ENCODE data around the gene NOVA2.
A peak's percentile ranks its signal among the peaks of the same experiment; 100 is the strongest.

Gene NOVA2

DNA sequence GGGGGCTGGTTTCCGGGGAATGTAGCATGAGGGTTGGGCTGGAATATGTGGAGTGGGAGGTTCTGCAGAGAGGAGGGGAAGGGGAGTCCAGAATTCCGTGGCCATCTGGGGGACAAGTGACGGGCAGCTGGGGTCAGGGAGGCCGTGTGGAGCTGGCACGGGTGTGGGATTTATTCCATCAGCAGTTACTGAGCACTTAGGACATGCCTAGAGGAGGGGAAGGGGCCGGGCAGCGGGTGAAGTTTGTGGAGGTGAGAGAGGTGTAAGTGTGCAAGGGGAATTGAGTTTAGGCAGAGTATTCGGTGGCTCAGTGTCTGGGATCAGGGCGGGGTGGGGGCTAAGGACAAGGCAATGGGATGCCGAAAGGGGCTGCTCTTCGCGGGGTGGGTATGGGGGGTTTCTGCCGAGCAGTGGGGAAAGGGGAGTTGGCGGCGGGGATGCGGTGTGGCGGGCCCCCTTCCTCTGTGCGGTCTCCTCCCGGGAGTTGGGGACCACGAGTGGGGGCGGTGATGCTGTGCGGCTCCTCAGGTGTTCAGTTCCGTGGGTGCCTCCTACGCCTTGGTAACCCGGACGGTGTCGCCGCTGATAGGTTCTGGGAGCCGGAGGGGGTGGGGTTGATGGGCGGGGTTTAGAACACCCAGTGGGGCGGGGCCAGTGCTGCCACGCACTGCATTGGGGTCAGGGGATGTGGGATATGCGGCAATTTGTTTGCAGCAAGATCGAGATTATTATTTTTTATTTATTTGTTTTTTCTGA, 27.0 kb upstream of the NOVA2 start:
- peak; percentile 85 for DNase-seq

DNA sequence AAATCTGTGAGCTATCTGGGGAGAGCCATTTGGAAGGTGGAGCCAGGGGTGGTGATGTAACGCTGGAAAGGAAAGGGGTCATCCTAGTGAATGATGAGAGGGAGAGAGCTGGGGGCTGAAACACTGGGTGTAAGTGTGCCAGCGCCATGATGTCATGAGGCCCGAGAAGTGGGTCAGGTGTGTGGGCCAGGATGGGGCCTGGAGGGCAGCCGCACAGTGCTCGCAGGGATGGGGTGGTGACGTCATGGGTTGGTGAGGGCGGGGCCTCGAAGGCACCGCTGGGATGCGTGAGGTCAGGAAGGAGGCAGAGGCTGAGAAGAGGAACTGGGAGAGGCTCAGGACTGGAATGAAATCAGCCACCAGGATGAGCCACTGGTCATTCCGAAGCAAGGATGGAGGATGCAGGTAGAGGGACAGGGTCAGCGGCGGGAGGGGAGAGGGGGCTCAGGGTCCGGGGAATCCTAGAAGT, 26.0 kb upstream of the NOVA2 start:
- peak; percentile 13 for DNase-seq

DNA sequence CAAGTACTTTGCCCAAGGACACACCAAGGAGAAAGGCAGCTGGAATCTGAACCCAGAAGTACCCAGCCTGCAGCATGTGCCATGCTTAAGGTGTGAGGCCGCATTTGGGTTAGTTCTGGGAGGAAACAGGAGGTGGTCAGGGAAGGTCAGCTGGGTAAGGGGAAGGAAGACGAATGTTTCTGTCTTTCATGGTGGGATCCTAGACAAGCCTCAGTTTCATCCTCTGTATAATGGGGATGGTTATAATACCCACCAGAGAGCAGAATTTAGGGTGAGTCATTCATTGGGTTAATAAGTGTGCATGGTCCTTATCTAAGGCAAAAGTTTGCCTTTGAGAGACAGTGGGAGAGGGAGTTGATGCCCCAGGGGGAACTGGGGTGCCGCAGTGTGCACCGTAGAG, 25.2 kb upstream of the NOVA2 start:
- DNase-seq, result no peak

DNA sequence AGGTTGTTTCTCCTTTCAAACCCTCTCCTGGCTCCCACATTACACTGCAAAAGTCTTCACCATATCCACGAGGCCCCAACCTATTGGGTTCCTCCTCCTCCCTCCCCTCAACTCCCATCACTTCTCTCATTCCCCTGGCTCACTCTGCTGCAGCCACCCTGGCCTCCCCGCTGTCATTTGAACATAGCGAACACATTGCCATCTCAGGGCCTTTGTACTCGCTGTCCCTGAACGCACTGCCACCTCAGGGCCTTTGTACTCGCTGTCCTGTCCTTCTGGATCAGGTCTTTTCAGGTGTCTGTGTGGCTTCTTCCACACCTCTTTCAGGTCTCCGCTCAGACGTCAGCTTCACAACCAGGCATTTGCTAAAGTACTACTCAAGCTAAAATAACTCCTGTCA, 23.3 kb upstream of the NOVA2 start:
- DNase-seq, result no peak

DNA sequence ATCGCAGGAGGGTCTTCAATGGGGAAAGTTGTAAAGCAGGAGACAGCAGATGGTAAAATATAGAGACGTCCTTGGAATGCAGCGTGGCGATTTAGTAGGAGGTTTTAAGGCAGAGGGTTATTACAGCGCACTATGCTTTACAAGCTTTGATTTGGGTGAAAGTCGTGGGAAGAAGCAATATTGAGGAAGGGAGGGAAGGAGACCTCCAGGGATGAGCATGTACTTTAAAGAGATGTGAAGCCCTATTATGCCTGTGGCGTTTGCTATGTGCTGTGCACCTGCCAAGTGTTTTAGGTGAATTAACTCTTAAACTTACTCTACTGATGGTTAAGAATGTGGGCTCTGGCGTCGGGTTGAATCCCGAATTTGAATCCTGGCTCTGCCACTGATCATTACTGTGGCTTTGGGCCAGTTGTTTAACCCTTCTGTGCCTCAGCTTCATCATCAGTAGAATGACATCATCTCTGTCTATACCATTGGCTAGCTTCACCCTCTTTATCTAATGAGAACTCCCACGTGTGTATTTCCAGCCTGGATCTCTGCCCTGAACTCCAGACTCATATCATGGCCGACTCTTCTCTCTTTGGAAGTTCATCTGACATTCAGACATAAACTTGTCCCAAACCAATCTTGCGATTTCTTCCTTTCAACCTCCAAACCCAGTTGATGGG, 22.2 kb upstream of the NOVA2 start:
- DNase-seq, result no peak

DNA sequence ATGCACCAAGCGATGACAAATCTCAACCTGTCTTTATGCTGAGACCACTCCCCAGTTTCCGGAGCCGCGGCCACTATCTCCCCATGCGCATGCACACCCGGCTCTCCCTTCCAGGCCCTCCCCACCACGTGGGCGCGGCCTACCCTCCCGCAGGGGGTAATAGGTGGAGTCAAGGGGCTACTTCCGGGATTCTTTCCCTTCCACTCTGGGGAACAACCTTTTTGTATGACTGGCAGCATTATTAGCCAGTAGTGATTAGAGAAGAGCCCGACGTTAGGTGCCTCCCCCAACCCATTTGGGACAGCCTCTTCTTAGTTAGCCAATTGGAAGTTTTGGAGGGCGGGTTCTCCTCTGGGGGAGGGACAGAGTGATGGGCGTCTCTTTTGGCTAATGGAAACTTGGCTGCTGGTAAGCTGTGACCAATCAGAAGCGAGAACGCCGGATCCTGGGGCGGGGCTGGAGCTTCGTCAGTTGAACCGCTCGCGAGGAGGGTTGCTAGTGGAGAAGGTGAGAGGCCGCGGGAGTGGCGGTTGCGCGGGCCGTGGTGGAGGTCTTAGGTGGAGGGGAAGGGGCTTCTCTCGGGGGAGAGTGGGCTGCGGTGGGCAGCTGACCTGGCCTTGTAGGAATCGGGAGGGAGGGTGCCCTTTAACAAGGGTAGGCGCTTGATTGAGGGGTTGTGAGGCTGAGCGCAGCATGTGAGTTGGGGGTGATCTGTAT, 21.5 kb upstream of the NOVA2 start, which contains the start of gene CCDC61:
Gene CCDC61, plus strand, starts transcription at position 470 of the 717 bp plus-strand sequence. CDS start 7,552 bp downstream, outside the sequence.
- peak; percentile 100 for DNase-seq

DNA sequence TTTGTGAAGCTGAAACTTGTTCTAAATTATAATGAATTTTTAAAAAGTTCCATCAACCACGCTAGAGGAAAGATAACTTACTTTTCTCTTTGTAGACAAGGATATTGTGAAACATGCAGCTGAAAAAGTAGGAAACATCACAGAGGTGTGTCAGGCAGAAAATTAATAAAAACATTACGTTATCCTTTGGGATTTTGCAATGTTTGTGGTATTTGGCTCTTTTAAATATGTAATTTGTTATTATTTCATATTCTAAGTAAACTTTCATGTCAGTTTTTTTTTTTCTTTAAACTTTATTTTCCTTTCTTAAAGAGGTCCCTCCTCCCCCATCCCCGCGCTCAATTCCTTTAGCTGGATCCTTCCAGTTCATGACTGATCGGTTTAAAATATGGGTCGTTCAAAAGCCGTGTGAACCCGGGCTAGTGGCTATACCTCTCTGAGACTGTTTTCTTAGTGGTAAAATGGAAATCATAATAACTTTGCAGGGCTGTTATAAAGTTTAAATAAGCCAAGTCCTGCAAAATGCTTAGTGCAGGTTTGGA, 20.9 kb upstream of the NOVA2 start:
- DNase-seq, result no peak

DNA sequence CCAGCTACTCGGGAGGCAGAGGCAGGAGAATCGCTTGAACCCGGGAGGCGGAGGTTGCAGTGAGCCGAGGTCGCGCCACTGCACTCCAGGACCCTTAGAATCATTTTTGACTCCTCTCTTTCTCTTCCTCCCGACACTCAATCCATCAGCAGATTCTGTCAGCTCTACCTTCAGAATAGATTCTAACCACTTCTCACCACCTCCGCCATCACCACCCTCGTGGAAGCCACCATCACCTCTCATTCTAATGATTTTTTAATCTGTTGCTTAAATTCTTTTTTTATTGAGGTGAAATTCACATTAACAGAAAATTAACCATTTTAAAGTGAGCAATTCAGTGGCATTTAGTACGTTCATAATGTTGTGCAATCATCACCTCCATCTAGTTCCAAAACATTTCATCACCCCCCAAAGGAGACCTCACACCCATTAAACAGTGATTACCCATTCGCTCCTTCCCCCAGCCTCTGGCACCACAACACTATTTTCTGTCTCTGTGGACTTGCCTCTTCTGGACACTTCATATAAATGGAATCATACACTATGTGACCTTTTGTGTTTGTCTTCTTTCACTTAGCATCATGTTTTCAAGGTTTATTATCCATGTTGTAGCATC, 16.6 kb upstream of the NOVA2 start:
- no peak for DNase-seq

DNA sequence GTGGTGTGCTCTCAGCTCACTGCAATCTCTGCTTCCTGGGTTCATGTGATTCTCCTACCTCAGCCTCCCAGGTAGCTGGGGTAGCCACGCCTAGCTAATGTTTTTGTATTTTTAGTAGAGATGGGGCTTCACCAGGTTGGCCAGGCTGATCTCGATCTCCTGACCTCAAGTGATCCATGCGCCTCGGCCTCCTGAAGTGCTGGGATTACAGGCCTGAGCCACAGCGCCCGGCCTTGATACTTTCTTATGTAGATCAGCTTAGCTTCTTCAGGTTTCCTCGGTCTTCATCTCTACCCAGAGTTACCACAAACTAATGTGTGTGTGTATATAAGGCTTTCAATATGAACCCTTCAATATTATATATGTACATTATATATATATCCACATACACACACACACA, 11.7 kb upstream of the NOVA2 start:
- DNase-seq, result no peak

DNA sequence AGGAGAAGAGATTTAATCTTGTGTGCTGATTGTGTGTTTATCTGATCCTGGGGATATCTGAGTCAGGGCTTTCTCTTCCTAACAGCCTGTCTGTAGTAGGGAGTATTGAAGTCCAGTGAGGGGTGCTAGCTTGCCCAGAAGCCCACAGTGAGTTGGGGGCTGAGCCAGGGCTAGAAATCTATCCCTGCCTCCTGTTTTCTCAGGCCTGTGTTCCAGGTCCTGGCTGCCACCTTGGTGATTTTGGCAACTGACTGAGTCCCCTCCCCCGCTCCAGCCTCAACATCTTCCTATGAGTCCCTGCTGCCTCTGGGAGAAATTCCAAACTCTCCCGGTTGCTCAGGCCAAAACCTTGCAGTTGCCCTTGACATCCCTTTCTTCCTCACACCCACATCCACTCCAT, 7.7 kb upstream of the NOVA2 start:
- no peak for DNase-seq

DNA sequence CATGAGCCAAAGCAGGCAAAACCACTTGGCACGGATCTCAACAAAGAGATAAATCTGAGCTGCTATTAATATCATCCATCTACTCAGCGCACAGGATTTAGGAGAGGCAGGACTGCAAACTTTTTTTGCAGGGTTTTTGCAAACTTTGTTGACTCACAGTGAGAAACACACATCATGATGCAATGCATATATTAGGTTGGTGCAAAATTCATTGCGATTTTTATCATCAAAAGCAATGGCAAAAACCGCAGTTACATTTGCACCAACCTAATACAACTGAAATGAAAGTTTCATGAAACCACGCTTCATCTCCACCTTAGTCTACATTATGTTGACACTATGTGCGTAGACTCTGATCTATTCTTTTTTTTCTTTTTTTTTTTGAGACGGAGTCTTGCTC, 4.5 kb upstream of the NOVA2 start:
- no peak for DNase-seq

DNA sequence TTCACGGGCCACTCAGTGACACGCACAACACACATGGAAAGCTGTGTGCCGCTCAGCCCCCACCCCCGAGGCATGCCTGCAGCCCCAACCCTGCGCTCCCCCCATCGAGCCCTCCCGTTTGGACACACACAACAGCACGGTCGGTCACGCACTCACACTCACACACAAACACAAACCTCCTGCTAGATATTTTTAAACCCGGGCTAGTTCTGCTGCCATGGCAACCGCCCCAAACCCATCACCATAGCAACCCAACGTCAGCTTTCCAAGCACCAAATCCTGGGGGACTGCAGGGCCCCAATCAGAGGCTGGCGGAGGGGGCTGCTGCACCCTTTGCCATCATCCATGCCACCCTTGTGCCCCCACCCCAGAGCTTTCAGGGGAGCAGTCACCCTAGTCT, 2.5 kb upstream of the NOVA2 start:
- no peak for DNase-seq

DNA sequence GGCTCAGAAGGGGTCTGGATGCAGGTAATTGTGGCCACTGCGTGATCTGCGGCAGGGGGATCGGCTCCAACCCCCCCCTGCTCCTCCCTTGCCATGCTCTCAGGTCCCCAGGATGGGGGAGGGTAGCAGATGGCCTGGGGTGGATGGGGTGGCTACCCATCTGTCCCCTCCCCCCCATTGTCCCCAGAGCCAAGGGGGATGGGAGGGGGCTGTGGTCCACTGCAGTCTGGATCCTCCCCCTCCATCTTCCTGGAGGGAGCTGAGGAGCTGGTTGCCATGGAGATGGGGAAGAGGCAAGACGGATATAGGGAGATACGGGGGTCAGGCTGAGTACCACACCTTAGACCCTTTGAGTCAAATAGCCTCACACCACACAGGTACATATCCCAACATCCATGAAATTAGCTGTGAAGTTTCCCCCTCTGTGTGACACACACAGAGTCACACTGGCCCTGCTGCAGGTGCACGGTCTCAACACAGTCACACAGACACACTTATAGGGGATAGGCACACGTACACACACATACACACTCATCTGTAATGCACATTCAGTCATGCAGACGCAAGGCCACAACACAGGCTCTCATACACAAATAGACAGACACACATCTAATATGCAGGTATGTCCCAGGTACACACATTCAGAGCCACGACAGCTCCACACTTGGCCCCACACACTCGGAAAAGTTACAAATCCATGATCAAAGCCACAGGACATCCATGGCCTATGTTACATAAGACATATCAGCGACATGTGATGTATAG, 1.8 kb upstream of the NOVA2 start:
- DNase-seq, result no peak

DNA sequence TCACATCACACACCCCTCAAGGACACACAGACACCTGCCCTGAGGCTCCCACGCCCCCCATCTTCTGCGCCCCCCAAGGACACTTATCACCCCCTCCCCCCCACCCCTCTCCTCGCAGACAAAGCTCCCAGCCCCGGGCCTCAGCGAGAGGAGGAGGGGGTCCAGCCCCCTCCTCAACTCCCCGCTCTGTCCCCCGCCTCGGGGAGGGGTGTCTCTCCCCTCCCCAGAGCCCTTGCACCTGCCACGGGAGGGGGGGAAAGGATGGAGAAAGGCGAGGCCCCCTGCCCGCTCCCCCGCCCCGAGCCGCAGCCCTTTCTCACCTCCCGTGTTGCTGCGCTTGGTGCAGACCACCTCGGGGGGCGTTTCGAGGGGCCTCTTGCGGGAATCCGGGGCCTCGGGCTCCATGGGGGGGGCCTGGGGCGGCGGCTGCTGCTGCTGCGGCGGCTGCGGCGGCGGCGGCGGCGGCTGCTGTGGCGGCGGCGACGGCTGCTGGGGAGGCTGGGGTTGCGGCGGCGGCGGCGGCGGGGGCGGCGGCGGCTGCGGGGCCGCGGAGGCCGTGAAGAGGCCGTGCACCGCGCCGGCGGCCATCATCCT, 621 bp downstream of the NOVA2 start:
- no peak for DNase-seq

DNA sequence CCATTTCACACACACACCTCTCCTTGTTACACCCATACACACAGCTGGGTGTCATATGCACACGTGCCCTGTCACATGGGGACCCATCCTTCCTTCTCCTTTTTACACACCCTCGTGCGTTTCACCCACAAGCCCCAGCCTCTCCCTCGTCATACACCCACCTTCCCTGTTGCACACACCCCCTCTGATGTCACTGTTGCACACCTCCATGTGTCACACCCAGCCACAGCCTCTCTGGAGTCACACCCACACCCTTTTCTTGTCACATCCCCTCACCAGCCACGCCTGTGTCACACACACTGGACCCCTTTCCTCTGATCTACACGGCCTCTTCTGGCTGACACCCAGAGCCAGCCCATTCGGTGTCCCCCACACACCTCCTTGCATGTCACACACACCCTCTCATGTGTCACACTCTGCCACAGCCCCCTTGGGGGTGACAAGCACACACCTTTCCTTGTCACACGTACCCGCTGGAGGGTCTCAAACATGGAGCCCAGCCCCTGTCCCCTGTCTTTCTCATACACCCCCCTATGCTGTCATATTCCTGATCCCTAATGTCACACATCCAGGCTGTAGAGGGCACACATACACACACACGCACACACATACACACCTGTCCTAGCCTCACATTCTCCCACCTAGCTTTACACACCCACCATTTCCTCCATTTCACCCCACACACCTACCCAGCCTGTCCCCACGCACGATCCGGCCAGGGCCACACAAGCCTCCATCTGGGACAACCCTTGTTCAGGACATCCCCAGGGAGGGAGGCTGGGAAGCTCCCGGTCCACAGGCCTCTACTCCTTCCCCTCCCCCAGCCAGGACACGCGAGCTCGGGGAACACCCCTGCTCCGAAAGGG, 1.4 kb downstream of the NOVA2 start:
- peak; percentile 28 for DNase-seq

DNA sequence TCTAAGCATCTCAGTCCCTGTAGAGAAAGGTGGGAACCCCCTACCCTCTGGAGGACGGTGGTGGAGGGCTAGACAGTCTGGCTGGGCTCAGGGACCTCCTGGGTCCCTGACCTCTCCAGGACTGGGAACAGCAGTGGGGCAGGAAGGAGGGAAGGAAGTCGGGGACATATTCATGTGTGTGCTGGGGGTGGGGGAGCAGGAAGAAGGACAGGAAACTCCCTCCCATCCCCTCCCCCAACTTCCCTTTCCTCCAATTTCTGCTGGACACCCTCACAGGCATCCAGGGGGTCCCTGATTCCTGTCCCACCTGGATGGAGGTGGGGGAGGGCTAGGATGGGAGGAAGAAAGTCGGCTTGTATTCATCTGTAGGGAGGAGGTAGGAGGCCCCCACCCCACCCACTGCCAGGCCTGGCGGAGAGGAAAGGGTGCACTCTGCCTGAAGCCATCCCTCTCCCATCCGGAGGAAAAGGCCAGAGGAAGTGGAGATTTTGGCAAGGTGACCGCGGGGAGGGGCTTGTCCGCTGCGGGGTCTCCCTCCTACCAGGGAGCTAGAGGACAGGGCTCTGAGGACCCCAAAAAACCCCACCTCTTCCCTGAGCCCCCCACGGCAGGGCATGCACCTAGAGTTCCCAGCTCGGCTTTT, 2.3 kb downstream of the NOVA2 start:
- no peak for DNase-seq

DNA sequence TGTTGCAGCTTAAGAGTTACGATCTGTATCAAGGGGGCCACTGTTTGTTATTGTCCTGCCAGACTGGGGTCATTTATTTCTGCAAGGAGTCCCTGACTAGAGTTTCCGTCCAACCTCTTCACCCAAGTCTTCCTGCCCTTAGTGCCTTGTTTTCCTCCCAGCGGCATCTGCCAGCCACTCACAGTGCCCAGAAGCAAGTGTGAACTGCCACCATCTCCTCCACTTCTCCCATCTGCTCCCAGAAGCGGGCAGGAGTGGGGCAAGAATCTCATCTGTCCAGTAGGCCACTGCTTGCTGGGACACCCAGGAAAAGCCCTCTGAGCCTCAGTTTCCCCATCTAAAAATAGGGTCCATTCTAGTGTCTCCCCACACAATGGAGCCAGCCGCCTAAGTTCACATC, 4.0 kb downstream of the NOVA2 start:
- no peak for DNase-seq

DNA sequence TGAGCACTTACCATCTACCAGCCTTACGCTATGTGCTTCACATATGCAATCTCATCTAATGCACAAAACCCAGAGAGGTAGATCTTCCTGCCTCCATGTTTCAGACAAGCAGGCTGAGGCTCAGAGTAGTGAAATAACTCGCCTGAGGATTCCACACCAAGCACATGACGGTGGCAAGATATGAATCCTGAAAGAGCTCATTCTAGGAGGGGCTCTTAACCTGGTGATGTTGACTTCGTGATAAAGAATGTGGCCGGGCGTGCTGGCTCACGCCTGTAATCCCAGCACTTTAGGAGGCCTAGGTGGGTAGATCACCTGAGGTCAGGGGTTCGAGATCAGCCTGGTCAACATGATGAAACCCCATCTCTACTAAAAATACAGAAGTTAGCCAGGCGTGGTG, 5.0 kb downstream of the NOVA2 start:
- DNase-seq, result no peak

DNA sequence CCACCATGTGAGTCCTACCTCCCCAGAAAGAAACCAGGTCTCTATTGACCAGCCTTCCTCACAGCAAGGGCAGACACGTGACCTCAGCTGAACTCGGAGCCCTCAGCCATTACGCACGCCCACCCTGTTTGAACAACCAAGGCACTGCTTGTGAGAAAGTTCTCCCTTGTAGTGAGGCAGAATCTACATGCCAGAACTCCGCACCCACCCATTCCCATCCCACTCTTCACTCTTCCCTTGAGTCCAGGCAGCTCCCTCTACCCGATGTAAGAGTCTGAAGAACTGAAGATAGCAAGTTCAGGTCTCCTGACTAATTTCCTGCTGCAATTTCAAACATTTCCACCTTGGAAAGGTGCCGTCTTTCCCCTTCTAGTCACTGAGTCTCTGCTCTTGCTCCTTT, 6.4 kb downstream of the NOVA2 start:
- no peak for DNase-seq

DNA sequence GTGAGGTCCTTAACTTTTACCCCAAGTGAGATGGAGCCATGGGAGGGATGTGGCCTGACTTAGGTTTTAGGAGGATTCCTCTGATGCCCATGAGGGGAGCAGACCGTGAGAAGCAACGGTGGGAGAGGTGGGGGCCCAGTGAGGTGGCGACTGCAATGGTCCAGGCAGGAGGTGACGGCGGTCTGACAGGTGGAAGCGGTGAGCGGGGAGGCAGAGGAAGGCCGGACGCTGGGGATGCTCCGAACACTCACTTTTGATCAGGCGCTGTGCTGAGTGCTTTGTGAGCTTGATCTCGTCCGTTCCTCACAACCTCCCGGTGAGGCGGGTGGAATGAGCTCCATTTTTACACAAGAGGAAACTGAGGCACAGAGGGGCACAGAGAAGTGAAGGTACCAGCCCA, 11.6 kb downstream of the NOVA2 start:
- no peak for DNase-seq
